CD4-positive, alpha-beta T cell (primary cell): ENCODE results near the gene CBL. TPM values are rescaled to one million over a fixed set of nuclear protein-coding genes. Genes with fewer than 3 reads are reported as not detected.
A peak's percentile ranks its signal among the peaks of the same experiment; 100 is the strongest.

Experiments used
- ATAC-seq: fragments of 200-7000 bp; cut with Tn5 transposase; one replicate; pipeline ENCODE4 v1.10.0; 2022; ENCODE audit warnings: mild to moderate bottlenecking; ENCODE audit not compliant: poor library complexity
- CTCF ChIA-PET: fragments of 350-600 bp; sonication (Branson Sonifier 250); formaldehyde crosslinking; loops from one replicate; lab custom pipeline; 2021; ENCODE audit warnings: antibody characterized with exemption, inconsistent platforms; lab: Charles Lee
- POLR2A ChIA-PET: fragments of 350-600 bp; sonication (Branson Sonifier 250); formaldehyde crosslinking; loops from one replicate; lab custom pipeline; 2021; ENCODE audit warnings: antibody characterized with exemption, inconsistent platforms; lab: Charles Lee
- DNase-seq, 14 experiments: peaks; one replicate each; pipeline ENCODE4 v3.0.0-alpha.2; 2013 to 2020; ENCODE audit warnings: mixed read lengths in 2 of 14
- H3K27ac ChIP-seq, 2 donors: one replicate each; pipeline versions ENCODE4 v1.5.1 to v1.7.0; 2013; ENCODE audit warnings: low read length in 2 of 2, low read depth in 1 of 2, mild to moderate bottlenecking in 1 of 2
- H3K27me3 ChIP-seq, 2 experiments: 1 replicate in 1 of 2; 2 replicates in 1 of 2; pipeline versions ENCODE4 v1.6.1 to v1.7.0; 2013; ENCODE audit warnings: low read length in 2 of 2, control low read depth in 1 of 2, mild to moderate bottlenecking in 1 of 2, moderate library complexity in 1 of 2; ENCODE audit not compliant: insufficient read depth in 2 of 2, control insufficient read depth in 1 of 2
- H3K36me3 ChIP-seq: one replicate; pipeline ENCODE4 v1.6.1; 2013; ENCODE audit warnings: low read length, control low read depth; ENCODE audit not compliant: insufficient read depth
- H3K4me1 ChIP-seq: one replicate; pipeline ENCODE4 v1.6.1; 2013; ENCODE audit warnings: low read length, control low read depth; ENCODE audit not compliant: insufficient read depth
- H3K4me3 ChIP-seq: one replicate; pipeline ENCODE4 v1.5.1; 2013; ENCODE audit warnings: mild to moderate bottlenecking, low read length, moderate library complexity
- H3K9me3 ChIP-seq, 2 experiments: 1 replicate in 1 of 2; 2 replicates in 1 of 2; pipeline versions ENCODE4 v1.6.1 to v1.7.0; 2013; ENCODE audit warnings: low read length in 2 of 2, mild to moderate bottlenecking in 2 of 2, control low read depth in 1 of 2, moderate library complexity in 1 of 2; ENCODE audit not compliant: control insufficient read depth in 1 of 2, insufficient read depth in 1 of 2
- H3K27ac Mint-ChIP-seq: one replicate; pipeline ENCODE4 v1.8.0; 2020; ENCODE audit warnings: mixed read lengths
- H3K27me3 Mint-ChIP-seq: one replicate; pipeline ENCODE4 v1.8.0; 2021; ENCODE audit warnings: mixed read lengths
- H3K36me3 Mint-ChIP-seq: one replicate; pipeline ENCODE4 v1.8.0; 2021; ENCODE audit warnings: low read depth, mixed read lengths
- H3K4me1 Mint-ChIP-seq: one replicate; pipeline ENCODE4 v1.8.0; 2021; ENCODE audit warnings: low read depth, mixed read lengths
- H3K4me3 Mint-ChIP-seq: one replicate; pipeline ENCODE4 v1.8.0; 2020; ENCODE audit warnings: mild to moderate bottlenecking, mixed read lengths
- H3K9me3 Mint-ChIP-seq: one replicate; pipeline ENCODE4 v1.8.0; 2020; ENCODE audit warnings: mixed read lengths
- intact Hi-C, 2 experiments: fragments of 100-400 bp; cut with DNase I in 1 of 2; cut with micrococcal nuclease in 1 of 2; formaldehyde crosslinking; loops; one replicate each; pipeline versions ENCODE4 v1.15.1 to v1.9.0; 2023 to 2025; cut with DNase I, micrococcal nuclease
- total RNA-seq, 174 experiments: library from RNA in 2 of 174; stranded (reverse) in 2 of 174; gene quantifications; one replicate each; pipeline ENCODE4 v1.2.3 and lab custom pipeline; 2021 to 2026
- TF ChIP-seq, protein P1 (sequence below): fragments of 200-600 bp; IDR thresholded peaks from one replicate; pipeline ENCODE4 v1.8.0; 2022; ENCODE audit warnings: antibody characterized with exemption, mild to moderate bottlenecking

CBL gene
- total RNA-seq, 2 experiments from 2014 or later = 19.5 to 20.8 TPM

DNA sequence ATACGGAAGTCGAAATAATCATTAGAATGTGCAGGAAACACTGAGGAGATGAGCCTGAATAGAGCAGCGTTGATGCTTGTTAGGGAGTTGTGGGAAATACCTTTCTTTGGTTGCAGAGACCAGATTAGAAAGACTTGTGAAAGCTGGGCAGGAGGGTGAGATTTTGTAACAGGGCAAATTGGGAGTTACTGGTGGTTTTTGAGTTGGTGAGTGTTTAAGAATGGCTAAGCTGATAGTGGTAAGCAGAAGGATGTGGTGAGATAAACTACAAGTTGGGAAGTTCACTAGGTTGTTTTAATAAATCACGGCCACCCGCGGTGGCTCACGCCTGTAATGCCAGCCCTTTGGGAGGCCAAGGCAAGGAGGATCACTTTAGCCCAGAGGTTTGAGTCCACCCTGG lies 76.4 kb downstream of the CBL start:
- H3K36me3 ChIP-seq = peaks cover 53% of the 10 kb centered on the region
- H3K9me3 Mint-ChIP-seq = no peaks in the 10 kb centered on the region
- H3K4me1 ChIP-seq = peaks cover 11% of the 10 kb centered on the region
- no peaks in the 10 kb centered on the region for H3K27me3 Mint-ChIP-seq
- DNase-seq (no peak), ATAC-seq (no peak)
- intact Hi-C loops = loop anchor here (5.0 kb wide), 1 partner anchor 40 kb away; no protein-coding TSS in a partner anchor
- no peaks in the 10 kb centered on the region for H3K27me3 ChIP-seq
- TF ChIP-seq, protein P1, sequence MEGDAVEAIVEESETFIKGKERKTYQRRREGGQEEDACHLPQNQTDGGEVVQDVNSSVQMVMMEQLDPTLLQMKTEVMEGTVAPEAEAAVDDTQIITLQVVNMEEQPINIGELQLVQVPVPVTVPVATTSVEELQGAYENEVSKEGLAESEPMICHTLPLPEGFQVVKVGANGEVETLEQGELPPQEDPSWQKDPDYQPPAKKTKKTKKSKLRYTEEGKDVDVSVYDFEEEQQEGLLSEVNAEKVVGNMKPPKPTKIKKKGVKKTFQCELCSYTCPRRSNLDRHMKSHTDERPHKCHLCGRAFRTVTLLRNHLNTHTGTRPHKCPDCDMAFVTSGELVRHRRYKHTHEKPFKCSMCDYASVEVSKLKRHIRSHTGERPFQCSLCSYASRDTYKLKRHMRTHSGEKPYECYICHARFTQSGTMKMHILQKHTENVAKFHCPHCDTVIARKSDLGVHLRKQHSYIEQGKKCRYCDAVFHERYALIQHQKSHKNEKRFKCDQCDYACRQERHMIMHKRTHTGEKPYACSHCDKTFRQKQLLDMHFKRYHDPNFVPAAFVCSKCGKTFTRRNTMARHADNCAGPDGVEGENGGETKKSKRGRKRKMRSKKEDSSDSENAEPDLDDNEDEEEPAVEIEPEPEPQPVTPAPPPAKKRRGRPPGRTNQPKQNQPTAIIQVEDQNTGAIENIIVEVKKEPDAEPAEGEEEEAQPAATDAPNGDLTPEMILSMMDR = no peak
- CTCF ChIA-PET = interaction anchor here (1.3 to 4.1 kb wide), 3 partner anchors 19 to 77 kb away, joined by 3 to 49 read pairs (median 27); partner anchors contain the start of gene CBL
- peak overlapping the region; percentile 37 for H3K27ac Mint-ChIP-seq
- H3K9me3 ChIP-seq = no peaks in the 10 kb centered on the region
- POLR2A ChIA-PET = interaction anchor here (0.6 to 3.3 kb wide), 4 partner anchors 16 to 360 kb away, joined by 3 to 50 read pairs (median 7); partner anchors contain the start of genes CBL and VPS11
- H3K27ac ChIP-seq = no peak overlapping the region
- H3K4me3 ChIP-seq = no peak overlapping the region
- H3K4me1 Mint-ChIP-seq = peaks cover 40% of the 10 kb centered on the region
- H3K36me3 Mint-ChIP-seq = peaks cover 71% of the 10 kb centered on the region
- H3K4me3 Mint-ChIP-seq = no peak overlapping the region

DNA sequence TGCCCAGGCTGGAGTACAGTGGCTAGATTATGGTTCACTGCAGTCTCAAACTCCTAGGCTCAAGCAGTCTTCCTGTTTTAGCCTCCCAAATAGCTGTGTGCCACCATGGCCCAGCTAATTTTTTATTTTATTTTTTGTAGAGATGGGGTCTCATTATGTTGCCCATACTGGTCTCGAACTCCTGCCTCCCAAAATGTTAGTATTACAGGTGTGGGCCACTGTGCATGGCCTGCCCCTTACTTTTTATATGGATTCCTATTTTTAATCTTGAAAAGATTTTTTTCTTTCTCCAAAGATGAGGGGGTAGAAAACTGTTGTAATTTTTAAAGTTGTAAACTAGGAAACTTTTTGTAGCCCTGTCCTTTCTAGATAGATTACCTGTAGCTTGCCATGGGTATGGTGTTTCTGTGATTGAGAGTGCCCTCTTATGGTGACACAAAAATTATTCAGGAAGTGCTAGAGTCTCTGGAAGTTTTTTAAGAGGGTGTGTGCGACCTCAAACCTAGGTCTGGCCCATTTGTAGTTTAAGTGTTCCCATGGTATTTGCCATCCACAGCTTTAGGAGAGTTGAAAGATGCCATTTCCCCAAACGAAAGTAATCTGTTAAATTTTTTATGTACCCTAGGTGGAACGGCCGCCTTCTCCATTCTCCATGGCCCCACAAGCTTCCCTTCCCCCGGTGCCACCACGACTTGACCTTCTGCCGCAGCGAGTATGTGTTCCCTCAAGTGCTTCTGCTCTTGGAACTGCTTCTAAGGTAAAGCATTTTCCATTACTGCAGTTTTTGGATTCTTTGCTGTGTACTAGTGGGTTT lies 78.4 kb downstream of the CBL start:
- ChIA-PET CTCF (interaction anchor here (0.5 to 4.1 kb wide), 24 partner anchors 11 to 141 kb away, joined by 3 to 49 read pairs (median 4); partner anchors contain the start of genes CBL, MCAM and NLRX1), POLR2A (interaction anchor here (0.8 to 3.3 kb wide), 9 partner anchors 19 to 190 kb away, joined by 3 to 50 read pairs (median 4); partner anchors contain the start of gene CBL)
- Histone ChIP-seq H3K36me3 (peaks cover 48% of the 10 kb centered on the region), H3K9me3 (no peaks in the 10 kb centered on the region), H3K27ac (no peak overlapping the region), H3K27me3 (no peaks in the 10 kb centered on the region), H3K4me1 (peaks cover 11% of the 10 kb centered on the region), H3K4me3 (no peak overlapping the region)
- TF ChIP-seq, protein P1 = peak; percentile 80
- DNase-seq = peak in 4 of 14 experiments; percentile 32 to 77 (median 74)
- Mint-ChIP-seq H3K4me1 (peaks cover 40% of the 10 kb centered on the region), H3K4me3 (no peak overlapping the region), H3K27ac (peak overlapping the region; percentile 34), H3K36me3 (peaks cover 71% of the 10 kb centered on the region), H3K27me3 (no peaks in the 10 kb centered on the region), H3K9me3 (no peaks in the 10 kb centered on the region)
- peak; percentile 97 for ATAC-seq
- intact Hi-C loops = loop anchor here (1.0 to 5.0 kb wide), 2 partner anchors 38 to 79 kb away; no protein-coding TSS in a partner anchor

DNA sequence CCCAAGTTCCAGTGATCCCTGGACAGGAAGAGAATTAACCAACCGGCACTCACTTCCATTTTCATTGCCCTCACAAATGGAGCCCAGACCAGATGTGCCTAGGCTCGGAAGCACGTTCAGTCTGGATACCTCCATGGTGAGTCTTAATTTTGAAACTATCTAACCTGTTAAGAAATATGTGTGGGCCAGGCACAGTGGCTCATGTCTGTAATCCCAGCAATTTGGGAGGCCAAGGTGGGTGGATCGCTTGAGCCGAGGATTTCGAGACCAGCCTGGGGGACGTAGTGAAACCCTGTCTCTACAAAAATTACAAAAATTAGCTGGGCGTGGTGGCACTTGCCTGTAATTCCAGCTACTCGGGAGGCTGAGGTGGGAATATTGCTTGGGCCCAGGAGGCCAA lies 79.3 kb downstream of the CBL start:
- peaks cover 0 to 7% of the 10 kb centered on the region in 2 experiments for H3K9me3 ChIP-seq
- H3K27ac Mint-ChIP-seq = no peak overlapping the region
- peaks cover 11% of the 10 kb centered on the region for H3K4me1 ChIP-seq
- intact Hi-C loops = no loop called here
- DNase-seq (no peak), ATAC-seq (no peak)
- H3K4me1 Mint-ChIP-seq = peaks cover 34% of the 10 kb centered on the region
- H3K27ac ChIP-seq = no peak overlapping the region
- H3K9me3 Mint-ChIP-seq = no peaks in the 10 kb centered on the region
- no peaks in the 10 kb centered on the region for H3K27me3 ChIP-seq
- peaks cover 63% of the 10 kb centered on the region for H3K36me3 Mint-ChIP-seq
- no peak overlapping the region for H3K4me3 ChIP-seq
- POLR2A ChIA-PET = interaction anchor here (1.3 to 3.3 kb wide), 2 partner anchors 22 to 80 kb away, joined by 8 to 50 read pairs; partner anchors contain the start of gene CBL
- no peaks in the 10 kb centered on the region for H3K27me3 Mint-ChIP-seq
- no peak overlapping the region for H3K4me3 Mint-ChIP-seq
- peaks cover 48% of the 10 kb centered on the region for H3K36me3 ChIP-seq
- TF ChIP-seq, protein P1 = no peak
- CTCF ChIA-PET = interaction anchor here (0.5 to 4.1 kb wide), 9 partner anchors 13 to 89 kb away, joined by 3 to 49 read pairs (median 3); partner anchors contain the start of gene CBL
